ENCODE data around the gene SLC6A19. TPM values are rescaled to one million over a fixed set of nuclear protein-coding genes. Genes with fewer than 3 reads are reported as not detected.

The SLC6A19 gene
- polyA plus RNA-seq, 3 donors: not detected

GRCh38 chr5:1224631-1225030 lies 23.2 kb downstream of the SLC6A19 start:
- H3K4me3 Mint-ChIP-seq: no peak overlapping the region
- no peaks in the 10 kb centered on the region for H3K36me3 Mint-ChIP-seq
- peaks cover 8 to 15% (median 10%) of the 10 kb centered on the region in 3 donors for H3K27me3 Mint-ChIP-seq (ENCODE audit: low read depth in 3 of 3)
- Histone ChIP-seq H2AFZ (ENCODE audit: insufficient read depth, low read depth, low read length, poor library complexity, severe bottlenecking) (no peak overlapping the region), H3K27me3 (ENCODE audit: control insufficient read depth in 2 of 2, insufficient read depth in 2 of 2, low read length in 2 of 2) (no peaks in the 10 kb centered on the region), H4K20me1 (ENCODE audit: insufficient read depth, low read length) (no peaks in the 10 kb centered on the region), H3K9ac (ENCODE audit: insufficient read depth, low read length, poor library complexity, severe bottlenecking) (no peak overlapping the region), H3K36me3 (replicated peaks in 1 of 2; ENCODE audit: control insufficient read depth in 1 of 2, insufficient read depth in 2 of 2, low read length in 2 of 2) (no peaks in the 10 kb centered on the region), H3K4me2 (replicated peaks; ENCODE audit: extremely low read depth, low read length, poor library complexity, severe bottlenecking) (no peak overlapping the region), H3K27ac (ENCODE audit: low read depth in 1 of 2, low read length in 2 of 2) (no peak overlapping the region), H3K79me2 (ENCODE audit: insufficient read depth, low read length) (no peaks in the 10 kb centered on the region), H3K4me3 (replicated peaks in 1 of 3; ENCODE audit: low read depth in 2 of 3, low read length in 3 of 3) (no peak overlapping the region), H3K4me1 (ENCODE audit: control insufficient read depth in 1 of 2, insufficient read depth in 2 of 2, low read length in 2 of 2) (no peaks in the 10 kb centered on the region), H3K9me3 (replicated peaks in 1 of 2; ENCODE audit: control insufficient read depth in 1 of 2, insufficient read depth in 1 of 2, low read length in 2 of 2) (no peaks in the 10 kb centered on the region)
- H3K9me3 Mint-ChIP-seq: peaks cover 0 to 2% (median 0%) of the 10 kb centered on the region in 7 donors
- 98% methylated on average over 10 of the region's 15 CpGs for WGBS (ENCODE audit: insufficient coverage)
- H3K27ac Mint-ChIP-seq: no peak overlapping the region
- TF ChIP-seq, protein P1, sequence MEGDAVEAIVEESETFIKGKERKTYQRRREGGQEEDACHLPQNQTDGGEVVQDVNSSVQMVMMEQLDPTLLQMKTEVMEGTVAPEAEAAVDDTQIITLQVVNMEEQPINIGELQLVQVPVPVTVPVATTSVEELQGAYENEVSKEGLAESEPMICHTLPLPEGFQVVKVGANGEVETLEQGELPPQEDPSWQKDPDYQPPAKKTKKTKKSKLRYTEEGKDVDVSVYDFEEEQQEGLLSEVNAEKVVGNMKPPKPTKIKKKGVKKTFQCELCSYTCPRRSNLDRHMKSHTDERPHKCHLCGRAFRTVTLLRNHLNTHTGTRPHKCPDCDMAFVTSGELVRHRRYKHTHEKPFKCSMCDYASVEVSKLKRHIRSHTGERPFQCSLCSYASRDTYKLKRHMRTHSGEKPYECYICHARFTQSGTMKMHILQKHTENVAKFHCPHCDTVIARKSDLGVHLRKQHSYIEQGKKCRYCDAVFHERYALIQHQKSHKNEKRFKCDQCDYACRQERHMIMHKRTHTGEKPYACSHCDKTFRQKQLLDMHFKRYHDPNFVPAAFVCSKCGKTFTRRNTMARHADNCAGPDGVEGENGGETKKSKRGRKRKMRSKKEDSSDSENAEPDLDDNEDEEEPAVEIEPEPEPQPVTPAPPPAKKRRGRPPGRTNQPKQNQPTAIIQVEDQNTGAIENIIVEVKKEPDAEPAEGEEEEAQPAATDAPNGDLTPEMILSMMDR (IDR thresholded peaks at IDR 0.05): no peak
- no peak for DNase-seq
- H3K4me1 Mint-ChIP-seq: no peaks in the 10 kb centered on the region
- intact Hi-C loops (cut with micrococcal nuclease): no loop called here

DNA sequence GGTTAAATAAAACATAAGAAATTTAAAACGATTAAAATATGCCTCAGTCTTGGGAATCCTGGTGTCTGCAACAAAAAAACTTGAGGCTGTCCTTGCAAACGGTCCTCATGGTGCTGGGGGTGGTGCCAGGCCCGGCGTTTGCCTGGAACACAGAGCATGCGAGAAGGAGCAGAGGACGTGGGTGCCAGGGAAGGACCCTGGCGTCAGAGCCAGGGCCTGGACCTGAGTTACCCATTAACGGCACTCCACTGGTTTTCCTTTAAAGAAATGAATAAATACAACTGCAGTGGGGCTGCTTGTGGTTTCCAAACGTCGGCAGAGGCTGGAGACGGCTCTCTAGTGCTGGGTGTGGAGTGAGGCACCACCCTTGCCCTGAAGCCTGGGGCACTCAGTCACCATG lies 23.7 kb downstream of the SLC6A19 start, which contains the start of gene SLC6A18:
Gene SLC6A18 (plus strand): TSS at position 301 of the 400 bp plus-strand sequence. CDS start 97 bp downstream, at position 398.
- Histone ChIP-seq H3K27ac (ENCODE audit: low read depth in 1 of 2, low read length in 2 of 2) (no peak within 1 kb of the TSS), H3K9ac (ENCODE audit: insufficient read depth, low read length, poor library complexity, severe bottlenecking) (no peak within 1 kb of the TSS), H3K27me3 (ENCODE audit: control insufficient read depth in 2 of 2, insufficient read depth in 2 of 2, low read length in 2 of 2) (no peaks in the 10 kb centered on the region), H3K4me1 (ENCODE audit: control insufficient read depth in 1 of 2, insufficient read depth in 2 of 2, low read length in 2 of 2) (no peaks in the 10 kb centered on the region), H3K79me2 (ENCODE audit: insufficient read depth, low read length) (no peaks in the 10 kb centered on the region), H4K20me1 (ENCODE audit: insufficient read depth, low read length) (no peaks in the 10 kb centered on the region), H3K4me2 (replicated peaks; ENCODE audit: extremely low read depth, low read length, poor library complexity, severe bottlenecking) (no peak within 1 kb of the TSS), H3K9me3 (replicated peaks in 1 of 2; ENCODE audit: control insufficient read depth in 1 of 2, insufficient read depth in 1 of 2, low read length in 2 of 2) (no peaks in the 10 kb centered on the region), H2AFZ (ENCODE audit: insufficient read depth, low read depth, low read length, poor library complexity, severe bottlenecking) (no peak within 1 kb of the TSS), H3K4me3 (replicated peaks in 1 of 3; ENCODE audit: low read depth in 2 of 3, low read length in 3 of 3) (no peak within 1 kb of the TSS), H3K36me3 (replicated peaks in 1 of 2; ENCODE audit: control insufficient read depth in 1 of 2, insufficient read depth in 2 of 2, low read length in 2 of 2) (no peaks in the 10 kb centered on the region)
- intact Hi-C loops (cut with micrococcal nuclease): no loop called here
- Mint-ChIP-seq H3K27ac (no peak within 1 kb of the TSS), H3K4me3 (no peak within 1 kb of the TSS), H3K27me3 (ENCODE audit: low read depth in 3 of 3) (peaks cover 5 to 19% (median 14%) of the 10 kb centered on the region in 3 donors), H3K9me3 (peaks cover 0 to 2% (median 0%) of the 10 kb centered on the region in 7 donors), H3K36me3 (no peaks in the 10 kb centered on the region), H3K4me1 (no peaks in the 10 kb centered on the region)
- 94% methylated on average over 9 of the region's 11 CpGs for WGBS (ENCODE audit: insufficient coverage)
- DNase-seq: no peak
- TF ChIP-seq, protein P1 (IDR thresholded peaks at IDR 0.05): no peak

All from CD14-positive monocyte (primary cell).